Activated CD4-positive, CD25-positive, alpha-beta regulatory T cell treated with anti-CD3 and anti-CD28 coated beads, Interleukin-2, amount 50 U/mL, for 72 hours (primary cell): ENCODE results near the gene SPAST.
"Not testable (repeated sequence)": the region's sequence is repeated elsewhere in the genome, so short reads cannot be mapped to it uniquely, and the experiment has no call there.

ENCODE experiments used
- DNase-seq: peaks from one replicate; pipeline ENCODE4 v3.0.0; 2021

The SPAST gene

DNA sequence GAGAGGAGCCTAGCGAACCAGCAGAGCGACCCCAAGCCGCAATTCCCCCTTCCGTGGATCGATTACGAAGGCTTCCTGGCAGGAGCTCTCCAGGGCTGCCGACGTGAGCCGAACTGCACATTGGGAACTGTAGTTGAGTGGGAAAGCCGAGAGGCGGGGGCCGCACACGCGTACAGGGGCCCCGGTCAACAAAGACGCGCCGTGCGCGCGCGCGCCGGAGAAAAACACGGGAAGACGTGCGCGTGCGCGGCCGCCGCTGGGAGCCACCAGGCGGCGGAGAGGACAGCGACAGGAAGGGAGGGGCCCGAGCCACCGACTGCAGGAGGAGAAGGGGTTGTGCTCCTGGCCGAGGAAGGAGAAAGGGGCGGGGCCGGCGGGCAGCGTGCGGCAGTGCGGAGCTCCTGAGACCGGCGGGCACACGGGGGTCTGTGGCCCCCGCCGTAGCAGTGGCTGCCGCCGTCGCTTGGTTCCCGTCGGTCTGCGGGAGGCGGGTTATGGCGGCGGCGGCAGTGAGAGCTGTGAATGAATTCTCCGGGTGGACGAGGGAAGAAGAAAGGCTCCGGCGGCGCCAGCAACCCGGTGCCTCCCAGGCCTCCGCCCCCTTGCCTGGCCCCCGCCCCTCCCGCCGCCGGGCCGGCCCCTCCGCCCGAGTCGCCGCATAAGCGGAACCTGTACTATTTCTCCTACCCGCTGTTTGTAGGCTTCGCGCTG lies at the start of gene SPAST:
Gene SPAST (plus strand): TSS at position 247 of the 711 bp plus-strand sequence. CDS start 276 bp downstream, at position 523.
- peak; percentile 97 for DNase-seq

DNA sequence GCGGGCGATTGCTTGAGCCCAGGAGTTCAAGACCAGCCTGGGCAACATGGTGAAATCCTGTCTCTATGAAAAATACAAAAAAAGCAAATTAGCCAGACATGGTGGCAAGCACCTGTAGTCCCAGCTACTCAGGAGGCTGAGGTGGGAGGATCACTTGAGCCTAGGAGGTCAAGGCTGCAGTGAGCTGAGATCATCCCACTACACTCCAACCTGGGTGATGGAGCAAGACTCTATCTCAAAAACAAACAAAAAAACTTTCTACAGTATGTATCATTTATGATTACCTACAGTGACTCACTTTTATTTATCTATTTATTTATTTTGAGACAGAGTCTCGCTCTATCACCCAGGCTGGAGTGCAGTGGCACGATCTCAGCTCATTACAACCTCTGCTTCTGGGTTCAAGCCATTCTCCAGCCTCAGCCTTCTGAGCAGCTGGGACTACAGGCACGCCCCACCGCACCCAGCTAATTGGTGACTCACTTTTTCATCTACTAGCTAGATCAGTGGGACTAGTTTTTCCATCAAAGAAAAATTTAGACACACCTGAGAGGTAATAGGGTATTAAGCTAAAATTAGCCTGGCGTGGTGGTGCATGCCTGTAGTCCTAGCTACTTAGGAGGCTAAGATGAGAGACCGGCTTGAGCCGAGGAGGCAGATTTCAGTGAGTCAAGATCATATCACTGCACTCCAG lies 44.4 kb upstream of the SPAST start:
- DNase-seq, result not testable (repeated sequence)

DNA sequence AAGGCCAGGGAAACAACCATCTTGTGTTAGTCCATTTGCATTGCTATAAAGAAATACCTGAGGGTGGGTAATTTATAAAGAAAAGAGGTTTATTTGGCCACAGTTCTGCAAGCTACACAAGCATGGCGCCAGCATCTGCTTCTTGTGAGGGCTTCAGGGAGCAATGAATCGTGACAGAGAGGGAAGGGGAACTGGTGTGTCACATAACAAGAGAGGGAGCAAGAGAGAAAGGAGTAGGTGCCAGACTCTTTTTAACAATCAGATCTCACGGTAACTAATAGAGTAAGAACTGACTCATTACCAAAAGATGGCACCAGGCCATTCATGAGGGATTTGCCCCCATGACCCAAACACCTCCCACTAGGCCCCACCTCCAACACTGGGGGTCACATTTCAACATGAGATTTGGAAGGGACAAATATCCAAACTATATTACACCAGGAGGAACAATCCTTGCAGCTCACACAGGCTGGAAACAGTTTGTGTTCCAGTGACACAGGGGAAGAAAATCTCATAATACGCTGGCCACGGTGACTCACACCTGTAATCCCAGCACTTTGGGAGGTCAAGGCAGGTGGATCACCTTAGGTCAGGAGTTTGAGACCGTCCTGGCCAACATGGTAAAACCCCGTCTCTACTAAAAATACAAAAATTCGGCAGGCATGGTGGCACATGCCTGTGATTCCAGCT lies 29.0 kb upstream of the SPAST start:
- not testable (repeated sequence) for DNase-seq

DNA sequence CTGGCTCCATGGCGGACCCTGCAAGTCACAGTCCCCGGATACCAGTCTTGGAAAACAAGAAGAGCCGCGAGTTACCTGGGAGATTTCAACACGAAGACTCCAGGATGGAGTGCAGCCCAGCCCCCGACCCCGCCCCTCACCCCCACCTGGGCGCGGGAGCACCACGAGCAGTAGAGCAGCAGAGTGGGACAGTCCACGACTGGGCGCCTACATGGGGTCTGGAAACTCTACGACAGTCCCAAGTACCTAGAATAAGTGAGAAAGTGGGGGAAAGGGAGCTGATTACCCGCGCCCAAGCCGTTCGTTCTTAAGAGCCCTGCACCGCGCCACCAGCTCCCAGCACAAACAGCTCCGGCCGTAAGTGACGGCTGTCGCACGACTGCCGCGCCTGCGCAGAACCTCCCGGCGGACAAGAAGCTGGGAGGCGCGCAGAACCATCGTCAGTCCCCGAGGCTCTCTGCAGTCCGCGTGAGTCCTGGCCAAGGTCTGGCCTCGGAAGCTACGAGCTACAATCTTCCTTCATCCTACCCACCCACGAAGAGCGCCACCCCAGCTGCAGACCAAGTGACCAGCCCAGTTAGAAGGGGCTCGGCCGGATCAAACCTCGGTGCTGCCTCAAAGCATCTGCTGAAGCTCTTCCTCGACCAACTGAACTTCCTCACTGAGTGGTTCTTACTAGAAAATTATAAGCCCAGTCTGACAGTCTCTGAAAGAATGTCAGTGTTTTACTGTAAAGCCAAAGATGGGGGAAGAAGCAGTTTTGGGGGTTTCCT lies 23.7 kb upstream of the SPAST start, which contains the start of gene DPY30:
Gene DPY30 (minus strand): TSS at position 359 of the 773 bp plus-strand sequence. CDS start 349 bp downstream, at position 10.
- peak; percentile 90 for DNase-seq

DNA sequence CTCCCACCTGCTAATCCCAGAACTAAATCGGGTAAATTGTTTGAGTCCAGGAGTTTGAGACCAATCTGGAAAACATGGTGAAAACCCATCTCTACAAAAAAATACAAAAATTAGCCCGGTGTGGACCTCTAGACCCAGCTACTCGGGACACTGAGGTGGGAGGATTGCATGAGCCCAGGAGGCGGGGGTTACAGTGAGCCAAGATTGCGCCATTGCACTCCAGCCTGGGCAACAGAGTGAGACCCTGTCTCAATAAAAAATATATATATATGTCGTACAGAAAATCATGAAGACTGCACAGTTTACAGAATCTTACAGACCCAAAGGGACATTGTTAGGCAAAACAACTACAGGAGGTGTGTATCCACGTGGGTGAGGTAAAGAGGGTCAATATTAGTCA lies 19.8 kb upstream of the SPAST start:
- no peak for DNase-seq

DNA sequence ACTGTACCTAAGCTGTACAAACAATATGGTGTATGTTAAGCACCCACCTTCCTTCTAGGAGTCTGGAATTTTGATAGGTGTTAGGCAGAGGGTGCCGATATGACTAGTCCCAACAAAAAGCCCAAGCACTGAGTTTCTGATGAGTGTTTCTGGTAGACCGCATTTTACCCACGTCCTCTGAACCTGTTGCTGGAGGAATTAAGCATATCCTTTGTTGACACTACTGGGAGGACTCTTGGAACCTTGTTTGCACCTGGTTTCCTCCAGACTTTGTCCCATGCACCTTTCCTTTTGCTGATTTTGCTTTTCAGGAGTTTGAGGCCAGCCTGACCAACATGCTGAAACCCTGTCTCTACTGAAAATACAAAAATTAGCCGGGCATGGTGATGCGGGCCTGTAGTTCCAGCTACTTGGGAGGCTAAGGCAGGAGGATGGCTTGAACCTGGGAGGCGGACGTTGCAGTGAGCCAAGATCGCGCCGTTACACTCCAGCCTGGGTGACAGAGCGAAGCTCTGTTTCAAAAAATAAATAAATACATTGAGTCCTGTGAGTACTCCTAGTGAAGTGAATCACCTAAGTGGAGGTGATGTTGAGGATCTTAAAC lies 11.4 kb upstream of the SPAST start:
- DNase-seq, result no peak

DNA sequence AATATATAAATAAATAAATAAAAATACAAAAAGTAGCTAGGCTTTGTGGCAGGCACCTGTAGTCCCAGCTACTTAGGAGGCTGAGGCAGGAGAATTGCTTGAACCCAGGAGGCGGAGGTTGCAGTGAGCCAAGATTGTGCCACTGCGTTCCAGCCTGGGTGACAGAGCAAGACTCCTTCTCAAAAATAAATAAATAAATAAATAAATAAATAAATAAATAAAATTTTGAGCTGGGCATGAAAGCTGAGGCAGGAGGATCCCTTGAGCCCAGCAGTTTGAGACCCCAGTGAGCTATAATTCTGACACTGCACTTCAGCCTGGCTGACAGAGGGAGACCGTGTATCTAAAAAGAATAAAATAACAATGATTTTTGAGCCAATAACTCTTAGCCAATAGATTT lies 8.8 kb upstream of the SPAST start:
- not testable (repeated sequence) for DNase-seq

GRCh38 chr2:32058130-32058529 lies 5.2 kb upstream of the SPAST start:
- DNase-seq, result no peak

GRCh38 chr2:32060266-32060665 lies 3.1 kb upstream of the SPAST start:
- no peak for DNase-seq

GRCh38 chr2:32061430-32061829 lies 1.9 kb upstream of the SPAST start:
- no peak for DNase-seq

- no peak for DNase-seq
These were observed 1.1 kb upstream of the SPAST start for GRCh38 chr2:32061973-32062861.

GRCh38 chr2:32064021-32064601 lies 755 bp downstream of the SPAST start:
- DNase-seq, result no peak

DNA sequence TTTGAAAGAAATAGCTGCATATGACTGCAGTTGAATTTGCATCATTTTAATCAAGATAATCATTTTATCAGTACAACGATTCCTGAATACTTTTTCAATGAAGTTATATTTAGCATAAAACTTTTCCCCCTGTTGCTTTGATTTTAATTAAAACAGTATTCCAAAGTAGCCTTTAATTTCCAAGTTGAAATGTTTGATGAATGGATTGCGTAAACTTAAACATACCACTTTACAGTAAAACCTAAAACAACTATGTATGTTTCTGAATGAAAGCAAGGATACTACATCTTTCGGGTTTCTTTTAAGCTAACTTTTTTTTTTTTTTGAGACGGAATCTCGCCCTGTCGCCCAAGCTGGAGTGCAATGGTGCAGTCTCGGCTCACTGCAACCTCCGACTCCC lies 1.4 kb downstream of the SPAST start:
- no peak for DNase-seq

- no peak for DNase-seq
These were observed 4.2 kb downstream of the SPAST start for GRCh38 chr2:32067549-32067948.

GRCh38 chr2:32074134-32074506 lies 10.8 kb downstream of the SPAST start:
- DNase-seq, result no peak

- DNase-seq, result no peak
These were observed 32.3 kb downstream of the SPAST start for GRCh38 chr2:32095671-32096070.

DNA sequence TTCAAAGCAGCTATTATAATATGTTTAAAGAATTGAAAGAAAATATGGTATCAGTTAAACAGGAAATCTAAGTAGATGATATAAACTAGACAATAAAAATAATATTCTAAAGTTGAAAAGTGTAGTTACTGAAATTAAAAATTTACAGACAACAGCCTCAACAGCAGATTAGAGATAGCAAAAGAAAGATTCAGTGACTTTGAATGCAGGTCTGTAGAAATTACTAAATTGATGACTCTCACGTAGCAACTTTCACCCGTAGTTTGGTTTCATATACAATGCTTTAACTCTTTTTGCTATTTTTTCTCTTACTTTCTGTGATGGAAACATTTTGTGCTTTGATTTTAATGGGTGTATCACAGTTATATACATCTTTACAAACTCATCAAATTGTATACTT lies 44.8 kb downstream of the SPAST start:
- DNase-seq, result no peak

DNA sequence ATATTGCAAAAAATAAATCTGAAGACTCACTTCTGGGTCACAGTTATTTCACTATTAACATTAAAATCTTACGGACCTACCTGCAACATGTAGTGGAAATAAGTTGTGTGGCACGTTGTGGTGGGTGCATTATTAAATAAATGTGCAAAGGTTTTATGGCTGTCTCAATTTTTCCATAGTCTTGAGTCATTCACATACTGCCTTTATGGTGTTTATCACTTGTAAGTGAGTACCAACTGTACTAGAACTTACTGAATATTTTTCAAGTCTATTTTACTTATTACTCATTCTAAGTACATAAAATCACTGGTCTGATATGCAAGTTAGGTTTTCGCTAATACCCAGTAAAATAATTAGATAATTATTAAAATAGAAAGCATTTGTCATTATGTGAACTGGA lies 54.7 kb downstream of the SPAST start:
- no peak for DNase-seq

DNA sequence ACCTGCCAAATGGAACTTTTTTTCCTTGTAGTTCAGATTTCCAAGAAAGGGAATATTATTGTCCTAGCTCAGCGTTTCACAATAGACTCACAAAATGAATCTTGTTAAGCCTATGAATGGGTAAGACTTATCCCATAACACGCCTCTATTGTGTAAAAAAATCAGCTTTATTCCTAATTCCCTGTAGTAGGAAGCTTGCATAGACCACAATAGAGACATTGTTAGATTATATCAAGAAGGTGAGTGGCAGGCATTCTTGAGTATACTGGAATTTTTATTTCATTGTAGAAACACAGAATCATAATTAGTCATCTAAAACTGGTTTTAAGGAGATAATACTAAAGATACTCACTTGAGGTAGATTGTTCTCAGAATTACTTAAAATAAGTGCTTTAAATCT lies 55.8 kb downstream of the SPAST start:
- DNase-seq, result no peak

- no peak for DNase-seq
These were observed 61.3 kb downstream of the SPAST start for GRCh38 chr2:32124660-32125059.

- no peak for DNase-seq
These were observed 65.3 kb downstream of the SPAST start for GRCh38 chr2:32128636-32129035.
